Esophagus (tissue), 2 donors: ENCODE data around the gene PYDC2. TPM values are rescaled to one million over a fixed set of nuclear protein-coding genes. Genes with fewer than 3 reads are reported as not detected.

Source experiments
- H3K27ac ChIP-seq, 2 donors: one replicate each; pipeline ENCODE4 v1.5.1; 2013; ENCODE audit warnings: low read depth in 2 of 2, mild to moderate bottlenecking in 2 of 2, inconsistent platforms in 1 of 2, low read length in 1 of 2, moderate library complexity in 1 of 2
- H3K27me3 ChIP-seq, 2 donors: one replicate each; pipeline ENCODE4 v1.6.1; 2013; ENCODE audit warnings: low read length in 2 of 2, control low read depth in 1 of 2, mild to moderate bottlenecking in 1 of 2; ENCODE audit not compliant: insufficient read depth in 2 of 2, control insufficient read depth in 1 of 2
- H3K36me3 ChIP-seq, 2 donors: one replicate each; pipeline ENCODE4 v1.6.1; 2013; ENCODE audit warnings: low read length in 1 of 2; ENCODE audit not compliant: control insufficient read depth in 2 of 2, insufficient read depth in 2 of 2
- H3K4me1 ChIP-seq, 2 donors: one replicate each; pipeline ENCODE4 v1.6.1; 2013; ENCODE audit warnings: low read length in 1 of 2; ENCODE audit not compliant: control insufficient read depth in 2 of 2, insufficient read depth in 2 of 2
- H3K4me3 ChIP-seq, 2 donors: one replicate each; pipeline ENCODE4 v1.5.1; 2013; ENCODE audit warnings: low read length in 2 of 2, mild to moderate bottlenecking in 2 of 2, low read depth in 1 of 2, moderate library complexity in 1 of 2
- H3K9me3 ChIP-seq, 2 donors: one replicate each; pipeline ENCODE4 v1.6.1; 2013; ENCODE audit warnings: mild to moderate bottlenecking in 2 of 2, low read depth in 1 of 2, low read length in 1 of 2, moderate library complexity in 1 of 2; ENCODE audit not compliant: control insufficient read depth in 2 of 2, insufficient read depth in 1 of 2
- WGBS, 2 donors: extraction: QIAGEN DNeasy Blood & Tissue Kit; methylation state at CpG; one replicate each; pipeline ENCODE4 v1.1.7; 2013; 5-methylcytosine and 5-hydroxymethylcytosine counted together
- polyA plus RNA-seq, 2 donors: library from polyadenylated mRNA; stranded (reverse); fragments of 200-250 nt; gene quantifications; one replicate each; pipeline ENCODE4 v1.2.3, GENCODE V29; 2013
- donor health status: healthy with polysubstance abuse.
- donor health status: Bipolar disorder and iron deficiency.

Gene PYDC2
- polyA plus RNA-seq, 2 donors = not detected

- H3K27me3 ChIP-seq = no peaks in the 10 kb centered on the region
- no peak overlapping the region for H3K27ac ChIP-seq
- no peak overlapping the region for H3K4me3 ChIP-seq
- H3K4me1 ChIP-seq = no peaks in the 10 kb centered on the region
- H3K9me3 ChIP-seq = no peaks in the 10 kb centered on the region
- no peaks in the 10 kb centered on the region for H3K36me3 ChIP-seq
Measured at GRCh38 chr3:191493336-191493735, 32.4 kb downstream of the PYDC2 start.

- no peaks in the 10 kb centered on the region for H3K27me3 ChIP-seq
- no peaks in the 10 kb centered on the region for H3K4me1 ChIP-seq
- H3K4me3 ChIP-seq = no peak overlapping the region
- H3K9me3 ChIP-seq = no peaks in the 10 kb centered on the region
- H3K36me3 ChIP-seq = no peaks in the 10 kb centered on the region
- WGBS, 2 donors = 18 to 22% methylated on average over 20 of the region's 20 CpGs
- H3K27ac ChIP-seq = no peak overlapping the region
Measured at GRCh38 chr3:191499307-191500080, 38.5 kb downstream of the PYDC2 start.

- no peaks in the 10 kb centered on the region for H3K36me3 ChIP-seq
- no peaks in the 10 kb centered on the region for H3K9me3 ChIP-seq
- no peaks in the 10 kb centered on the region for H3K4me1 ChIP-seq
- no peaks in the 10 kb centered on the region for H3K27me3 ChIP-seq
- H3K27ac ChIP-seq = no peak overlapping the region
- H3K4me3 ChIP-seq = no peak overlapping the region
- 87 to 94% methylated on average over 5 of the region's 5 CpGs for WGBS, 2 donors
Measured at GRCh38 chr3:191500892-191501291, 39.9 kb downstream of the PYDC2 start.

GRCh38 chr3:191502583-191502982, 41.6 kb downstream of the PYDC2 start:
- Histone ChIP-seq H3K27me3 (no peaks in the 10 kb centered on the region), H3K9me3 (no peaks in the 10 kb centered on the region), H3K27ac (no peak overlapping the region), H3K36me3 (no peaks in the 10 kb centered on the region), H3K4me3 (no peak overlapping the region), H3K4me1 (no peaks in the 10 kb centered on the region)
- 60 to 66% methylated on average over 3 of the region's 3 CpGs for WGBS, 2 donors

- H3K4me3 ChIP-seq = no peak overlapping the region
- H3K27me3 ChIP-seq = no peaks in the 10 kb centered on the region
Measured at GRCh38 chr3:191509078-191509477, 48.1 kb downstream of the PYDC2 start.

More at GRCh38 chr3:191509078-191509477, 48.1 kb downstream of the PYDC2 start:
- Histone ChIP-seq H3K9me3 (no peaks in the 10 kb centered on the region), H3K36me3 (no peaks in the 10 kb centered on the region), H3K27ac (no peak overlapping the region), H3K4me1 (no peaks in the 10 kb centered on the region)
- WGBS, 2 donors = 74 to 76% methylated on average over 2 of the region's 2 CpGs

Other genes starting within 250 kb of the PYDC2 start
- gene CCDC50, start 131.8 kb upstream of the PYDC2 start, polyA plus RNA-seq = 10 to 100 TPM; 12.8 to 14.9 TPM
- gene UTS2B, start 130.6 kb upstream of the PYDC2 start, polyA plus RNA-seq = under 1 TPM in 1 of 2 donors, not detected in 1; 0.04 TPM